H9 (cell line): ENCODE measurements around the gene TRNP1. TPM values are rescaled to one million over a fixed set of nuclear protein-coding genes. Genes with fewer than 3 reads are reported as not detected.

Experiments used
- DNase-seq: peaks from one replicate; pipeline ENCODE4 v3.0.0-alpha.2; 2017
- H2AFZ ChIP-seq: one replicate; pipeline ENCODE4 v1.6.1; 2013; ENCODE audit warnings: mild to moderate bottlenecking, low read length, control low read depth, moderate library complexity
- H2AK5ac ChIP-seq: 2 replicates; pipeline ENCODE4 v1.6.1; 2013; ENCODE audit warnings: low read length, control low read depth, mixed read lengths; ENCODE audit not compliant: insufficient read length
- H2BK120ac ChIP-seq: one replicate; pipeline ENCODE4 v1.6.1; 2013; ENCODE audit warnings: low read depth, mild to moderate bottlenecking, low read length, control low read depth, inconsistent platforms; ENCODE audit not compliant: poor library complexity, severe bottlenecking
- H2BK12ac ChIP-seq: 2 replicates; pipeline ENCODE4 v1.6.1; 2013; ENCODE audit warnings: low read length, control low read depth, mixed read lengths, low read depth; ENCODE audit not compliant: insufficient read length
- H2BK15ac ChIP-seq: 2 replicates; pipeline ENCODE4 v1.6.1; 2013; ENCODE audit warnings: low read depth, low read length, control low read depth
- H2BK20ac ChIP-seq: one replicate; pipeline ENCODE4 v1.6.1; 2013; ENCODE audit warnings: low read depth, mild to moderate bottlenecking, low read length, control low read depth, inconsistent platforms; ENCODE audit not compliant: poor library complexity, severe bottlenecking
- H2BK5ac ChIP-seq: 2 replicates; pipeline ENCODE4 v1.6.1; 2013; ENCODE audit warnings: low read length, control low read depth, mixed read lengths; ENCODE audit not compliant: insufficient read length
- H3K14ac ChIP-seq: 2 replicates; pipeline ENCODE4 v1.6.1; 2013; ENCODE audit warnings: low read length, control low read depth; ENCODE audit not compliant: insufficient read depth
- H3K18ac ChIP-seq: 2 replicates; pipeline ENCODE4 v1.6.1; 2013; ENCODE audit warnings: low read depth, mild to moderate bottlenecking, mixed read lengths, low read length, control low read depth; ENCODE audit not compliant: insufficient read length
- H3K23ac ChIP-seq: 2 replicates; pipeline ENCODE4 v1.6.1; 2013; ENCODE audit warnings: low read length, control low read depth, mixed read lengths, low read depth; ENCODE audit not compliant: insufficient read length
- H3K23me2 ChIP-seq: 2 replicates; pipeline ENCODE4 v1.6.1; 2013; ENCODE audit warnings: low read depth, mild to moderate bottlenecking, mixed read lengths, low read length, control low read depth; ENCODE audit not compliant: insufficient read length, poor library complexity, severe bottlenecking
- H3K27ac ChIP-seq: 2 replicates; pipeline ENCODE4 v1.5.1; 2013; ENCODE audit warnings: low read length, control low read depth, mixed read lengths, low read depth; ENCODE audit not compliant: insufficient read length
- H3K27me3 ChIP-seq: 2 replicates; pipeline ENCODE4 v1.6.1; 2013; ENCODE audit warnings: low read length, control low read depth, inconsistent platforms; ENCODE audit not compliant: insufficient read depth
- H3K4ac ChIP-seq: 2 replicates; pipeline ENCODE4 v1.6.1; 2013; ENCODE audit warnings: low read depth, mild to moderate bottlenecking, control low read depth, inconsistent platforms, low read length, moderate library complexity
- H3K4me1 ChIP-seq: 2 replicates; pipeline ENCODE4 v1.6.1; 2013; ENCODE audit warnings: low read length, control low read depth, inconsistent platforms; ENCODE audit not compliant: insufficient read depth
- H3K4me2 ChIP-seq: 2 replicates; pipeline ENCODE4 v1.6.1; 2013; ENCODE audit warnings: low read length, control low read depth, mixed read lengths; ENCODE audit not compliant: insufficient read length, insufficient read depth
- H3K56ac ChIP-seq: 2 replicates; pipeline ENCODE4 v1.6.1; 2013; ENCODE audit warnings: low read depth, mild to moderate bottlenecking, mixed read lengths, low read length, control low read depth; ENCODE audit not compliant: insufficient read length
- H3K79me1 ChIP-seq: 2 replicates; pipeline ENCODE4 v1.6.1; 2013; ENCODE audit warnings: low read depth, mild to moderate bottlenecking, moderate library complexity, low read length, control low read depth, inconsistent platforms; ENCODE audit not compliant: insufficient read depth, poor library complexity, severe bottlenecking
- H3K79me2 ChIP-seq: 2 replicates; pipeline ENCODE4 v1.6.1; 2013; ENCODE audit warnings: low read length, control low read depth, inconsistent platforms; ENCODE audit not compliant: insufficient read depth
- H3K9ac ChIP-seq: 2 replicates; pipeline ENCODE4 v1.6.1; 2013; ENCODE audit warnings: low read length, control low read depth, mixed read lengths; ENCODE audit not compliant: insufficient read length; ENCODE audit errors: extremely low read depth
- H3K9me3 ChIP-seq: one replicate; pipeline ENCODE4 v1.6.1; 2013; ENCODE audit warnings: low read depth, low read length, inconsistent platforms; ENCODE audit not compliant: control insufficient read depth
- H3T11ph ChIP-seq: one replicate; pipeline ENCODE4 v1.6.1; 2013; ENCODE audit warnings: mild to moderate bottlenecking, low read length, control low read depth, inconsistent platforms
- H4K20me1 ChIP-seq: one replicate; pipeline ENCODE4 v1.6.1; 2013; ENCODE audit not compliant: control insufficient read depth, insufficient read length, insufficient read depth
- H4K5ac ChIP-seq: 2 replicates; pipeline ENCODE4 v1.6.1; 2013; ENCODE audit warnings: low read depth, mild to moderate bottlenecking, mixed read lengths, low read length, control low read depth; ENCODE audit not compliant: insufficient read length
- H4K8ac ChIP-seq: replicated peaks from 2 replicates; pipeline ENCODE4 v1.6.1; 2013; ENCODE audit warnings: low read length, control low read depth, mixed read lengths, low read depth; ENCODE audit not compliant: insufficient read length
- H4K91ac ChIP-seq: 2 replicates; pipeline ENCODE4 v1.6.1; 2013; ENCODE audit warnings: low read depth, mild to moderate bottlenecking, moderate library complexity, mixed read lengths, low read length, control low read depth; ENCODE audit not compliant: insufficient read length
- H3K27ac Mint-ChIP-seq, 3 experiments: 2 replicates in 2 of 3; 3 replicates in 1 of 3; pipeline ENCODE4 v1.8.0; 2020 to 2021; ENCODE audit warnings: mixed read lengths in 3 of 3, mild to moderate bottlenecking in 1 of 3, moderate library complexity in 1 of 3
- H3K27me3 Mint-ChIP-seq: 2 replicates; pipeline ENCODE4 v1.8.0; 2021; ENCODE audit warnings: low read depth, mild to moderate bottlenecking, moderate library complexity, mixed read lengths
- H3K36me3 Mint-ChIP-seq, 3 experiments: 2 replicates in 2 of 3; 3 replicates in 1 of 3; pipeline ENCODE4 v1.8.0; 2020 to 2021; ENCODE audit warnings: low read depth in 3 of 3, mixed read lengths in 3 of 3; ENCODE audit not compliant: insufficient read depth in 1 of 3
- H3K4me1 Mint-ChIP-seq, 2 experiments: 2 replicates each; pipeline ENCODE4 v1.8.0; 2020; ENCODE audit warnings: mixed read lengths in 2 of 2
- H3K4me3 Mint-ChIP-seq, 2 experiments: 2 replicates in 1 of 2; 3 replicates in 1 of 2; pipeline ENCODE4 v1.8.0; 2020 to 2021; ENCODE audit warnings: mild to moderate bottlenecking in 2 of 2, mixed read lengths in 2 of 2, moderate library complexity in 1 of 2
- H3K9me3 Mint-ChIP-seq, 2 experiments: 2 replicates in 1 of 2; 3 replicates in 1 of 2; pipeline ENCODE4 v1.8.0; 2020; ENCODE audit warnings: mild to moderate bottlenecking in 2 of 2, mixed read lengths in 2 of 2, moderate library complexity in 1 of 2
- WGBS: extraction: QIAGEN DNeasy Blood & Tissue Kit; methylation state at CpG from one replicate; pipeline ENCODE4 v1.1.7; 2013; ENCODE audit warnings: missing lambda C conversion rate, low lambda C conversion rate, mixed read lengths; ENCODE audit not compliant: insufficient read length; ENCODE audit errors: extremely low coverage; 5-methylcytosine and 5-hydroxymethylcytosine counted together
- total RNA-seq: library from RNA; stranded (reverse); gene quantifications from 2 replicates; pipeline ENCODE4 v1.2.1, GENCODE V29; 2021
- TF ChIP-seq, protein P1 (sequence below): fragments of 200-600 bp; sonication (generic); conservative IDR thresholded peaks from 3 replicates; pipeline ENCODE4 v1.8.0; 2021; ENCODE audit warnings: antibody characterized with exemption, mild to moderate bottlenecking

The TRNP1 gene
- total RNA-seq, 1 experiment from 2014 or later = 39.0 TPM

- no CpG with 5 or more reads among the region's 9 CpGs for whole genome bisulfite sequencing
- no peak overlapping the region for H2BK120ac ChIP-seq
- Mint-ChIP-seq H3K4me1 (peaks cover 14 to 20% of the 10 kb centered on the region in 2 experiments), H3K9me3 (no peaks in the 10 kb centered on the region), H3K27me3 (no peaks in the 10 kb centered on the region; the same call in 1 of the 2 replicates), H3K36me3 (no peaks in the 10 kb centered on the region; a peak in 1 of 7 replicates), H3K4me3 (no peak overlapping the region), H3K27ac (peak overlapping the region in 2 of 3 experiments; percentile 0 to 25; a peak in 3 of 7 replicates)
- no peak overlapping the region for H2BK12ac ChIP-seq
- H3K27me3 ChIP-seq = no peaks in the 10 kb centered on the region
- H2BK20ac ChIP-seq = no peak overlapping the region
- no peak overlapping the region for H4K5ac ChIP-seq
- H3K27ac ChIP-seq = no peak overlapping the region
- no peak overlapping the region for H2AK5ac ChIP-seq
- H2BK15ac ChIP-seq = no peak overlapping the region
- H3K18ac ChIP-seq = no peak overlapping the region
- H3K23me2 ChIP-seq = no peaks in the 10 kb centered on the region
- no peak overlapping the region for H2AFZ ChIP-seq
- no peaks in the 10 kb centered on the region for H3K9me3 ChIP-seq
- no peaks in the 10 kb centered on the region for H3K79me1 ChIP-seq
- no peaks in the 10 kb centered on the region for H3K79me2 ChIP-seq
- no peak overlapping the region for H3K9ac ChIP-seq
- no peak overlapping the region for H3K56ac ChIP-seq
- TF ChIP-seq, protein P1, sequence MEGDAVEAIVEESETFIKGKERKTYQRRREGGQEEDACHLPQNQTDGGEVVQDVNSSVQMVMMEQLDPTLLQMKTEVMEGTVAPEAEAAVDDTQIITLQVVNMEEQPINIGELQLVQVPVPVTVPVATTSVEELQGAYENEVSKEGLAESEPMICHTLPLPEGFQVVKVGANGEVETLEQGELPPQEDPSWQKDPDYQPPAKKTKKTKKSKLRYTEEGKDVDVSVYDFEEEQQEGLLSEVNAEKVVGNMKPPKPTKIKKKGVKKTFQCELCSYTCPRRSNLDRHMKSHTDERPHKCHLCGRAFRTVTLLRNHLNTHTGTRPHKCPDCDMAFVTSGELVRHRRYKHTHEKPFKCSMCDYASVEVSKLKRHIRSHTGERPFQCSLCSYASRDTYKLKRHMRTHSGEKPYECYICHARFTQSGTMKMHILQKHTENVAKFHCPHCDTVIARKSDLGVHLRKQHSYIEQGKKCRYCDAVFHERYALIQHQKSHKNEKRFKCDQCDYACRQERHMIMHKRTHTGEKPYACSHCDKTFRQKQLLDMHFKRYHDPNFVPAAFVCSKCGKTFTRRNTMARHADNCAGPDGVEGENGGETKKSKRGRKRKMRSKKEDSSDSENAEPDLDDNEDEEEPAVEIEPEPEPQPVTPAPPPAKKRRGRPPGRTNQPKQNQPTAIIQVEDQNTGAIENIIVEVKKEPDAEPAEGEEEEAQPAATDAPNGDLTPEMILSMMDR = no peak
- no peak overlapping the region for H4K91ac ChIP-seq
- no peak overlapping the region for H2BK5ac ChIP-seq
- H3T11ph ChIP-seq = no peak overlapping the region
- H3K4ac ChIP-seq = no peak overlapping the region
- no peak overlapping the region for H4K8ac ChIP-seq
- H3K4me2 ChIP-seq = no peak overlapping the region
- no peak overlapping the region for H3K23ac ChIP-seq
- H4K20me1 ChIP-seq = no peaks in the 10 kb centered on the region
- peaks cover 7% of the 10 kb centered on the region; the same call in 1 of the 2 replicates for H3K4me1 ChIP-seq
- no peak for DNase-seq
- no peak overlapping the region for H3K14ac ChIP-seq
Observed at GRCh38 chr1:27021354-27022031, 28.0 kb downstream of the TRNP1 start.
